Measurements from ENCODE around the gene CACYBP. TPM values are rescaled to one million over a fixed set of nuclear protein-coding genes. Genes with fewer than 3 reads are reported as not detected.
A peak's percentile ranks its signal among the peaks of the same experiment; 100 is the strongest.

Gene CACYBP, protein sequence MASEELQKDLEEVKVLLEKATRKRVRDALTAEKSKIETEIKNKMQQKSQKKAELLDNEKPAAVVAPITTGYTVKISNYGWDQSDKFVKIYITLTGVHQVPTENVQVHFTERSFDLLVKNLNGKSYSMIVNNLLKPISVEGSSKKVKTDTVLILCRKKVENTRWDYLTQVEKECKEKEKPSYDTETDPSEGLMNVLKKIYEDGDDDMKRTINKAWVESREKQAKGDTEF
- total RNA-seq (10 to 100 TPM; 82.2 to 89.8 TPM), total RNA-seq (63.6 to 159 reads per million in 2 donors)

DNA sequence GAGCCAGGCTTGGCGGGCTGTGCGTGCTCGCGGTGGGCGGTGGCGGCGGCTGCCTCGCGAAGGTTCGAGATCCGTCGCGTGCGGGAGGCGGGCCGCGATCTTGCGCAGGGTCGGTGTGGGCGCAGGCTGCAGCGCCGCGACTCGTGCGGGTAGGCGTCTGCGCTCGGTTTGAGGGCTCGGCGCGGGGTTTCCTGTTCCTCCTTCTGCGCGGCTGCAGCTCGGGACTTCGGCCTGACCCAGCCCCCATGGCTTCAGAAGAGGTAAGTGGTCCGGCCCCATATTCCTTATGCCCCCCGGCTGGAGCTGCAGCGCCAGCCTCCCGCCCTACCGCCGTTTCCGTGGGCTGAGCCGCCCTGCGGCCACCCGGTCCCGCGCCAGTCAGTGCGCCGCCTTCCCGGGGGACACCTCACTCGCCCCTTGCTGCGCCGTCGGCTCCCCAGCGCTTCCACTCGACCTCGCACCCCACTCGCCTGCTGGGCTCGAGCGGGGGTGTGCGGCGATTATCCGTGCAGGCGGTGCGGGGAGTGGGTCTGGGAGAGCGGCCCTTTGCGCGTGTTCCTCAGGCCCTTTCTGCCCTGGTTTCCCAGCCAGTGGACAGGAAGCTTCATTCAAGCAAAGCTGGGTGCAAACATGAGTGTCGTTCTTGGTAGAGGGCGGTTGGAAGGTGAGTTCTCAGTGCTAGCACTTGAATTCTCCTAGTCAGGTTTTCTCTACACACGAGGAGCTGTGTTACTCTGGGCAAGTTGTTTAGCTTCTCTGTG, at the start of gene CACYBP:
TSS of gene CACYBP (plus strand) at position 12 of the 761 bp plus-strand sequence. CDS start at position 246, 234 bp downstream.
- no peaks in the 10 kb centered on the region for H3K9me3 ChIP-seq (ENCODE audit: control insufficient read depth, low read length, poor library complexity, severe bottlenecking)
- Mint-ChIP-seq H3K27ac (no peak within 1 kb of the TSS), H3K27me3 (no peaks in the 10 kb centered on the region), H3K36me3 (ENCODE audit: low read depth) (peaks cover 3% of the 10 kb centered on the region), H3K4me1 (peaks cover 37% of the 10 kb centered on the region), H3K4me3 (no peak within 1 kb of the TSS)
- DNase-seq (no peak), ATAC-seq (peak; percentile 1)

GRCh38 chr1:174953285-174954072, 46.3 kb upstream of the CACYBP start:
- Mint-ChIP-seq H3K4me1 (peaks cover 24% of the 10 kb centered on the region), H3K27me3 (no peaks in the 10 kb centered on the region), H3K4me3 (no peak overlapping the region), H3K27ac (peak overlapping the region; percentile 74), H3K36me3 (ENCODE audit: low read depth) (peaks cover 3% of the 10 kb centered on the region)
- no peak for ATAC-seq
- DNase-seq = no peak
- H3K9me3 ChIP-seq (ENCODE audit: control insufficient read depth, low read length, poor library complexity, severe bottlenecking) = no peaks in the 10 kb centered on the region

DNA sequence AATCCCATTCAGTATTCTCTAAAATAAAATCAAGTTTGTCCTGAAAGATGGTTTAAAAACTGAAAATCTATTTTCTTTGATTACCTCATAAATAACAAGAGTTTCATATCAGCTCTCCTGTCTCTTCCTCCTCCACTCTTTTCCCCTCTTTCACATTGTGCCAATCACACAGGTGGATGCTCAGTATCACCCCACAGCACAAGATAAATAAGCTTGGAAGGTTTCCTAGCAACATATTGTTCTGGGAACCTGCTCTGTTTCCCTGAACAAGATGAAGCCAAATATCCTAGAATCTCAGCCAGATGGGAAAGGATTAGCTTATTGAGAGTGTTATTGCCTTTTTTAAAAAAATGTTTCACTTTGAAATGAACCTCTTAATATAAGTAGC, 45.7 kb upstream of the CACYBP start:
- peaks cover 3% of the 10 kb centered on the region for H3K36me3 Mint-ChIP-seq (ENCODE audit: low read depth)

DNA sequence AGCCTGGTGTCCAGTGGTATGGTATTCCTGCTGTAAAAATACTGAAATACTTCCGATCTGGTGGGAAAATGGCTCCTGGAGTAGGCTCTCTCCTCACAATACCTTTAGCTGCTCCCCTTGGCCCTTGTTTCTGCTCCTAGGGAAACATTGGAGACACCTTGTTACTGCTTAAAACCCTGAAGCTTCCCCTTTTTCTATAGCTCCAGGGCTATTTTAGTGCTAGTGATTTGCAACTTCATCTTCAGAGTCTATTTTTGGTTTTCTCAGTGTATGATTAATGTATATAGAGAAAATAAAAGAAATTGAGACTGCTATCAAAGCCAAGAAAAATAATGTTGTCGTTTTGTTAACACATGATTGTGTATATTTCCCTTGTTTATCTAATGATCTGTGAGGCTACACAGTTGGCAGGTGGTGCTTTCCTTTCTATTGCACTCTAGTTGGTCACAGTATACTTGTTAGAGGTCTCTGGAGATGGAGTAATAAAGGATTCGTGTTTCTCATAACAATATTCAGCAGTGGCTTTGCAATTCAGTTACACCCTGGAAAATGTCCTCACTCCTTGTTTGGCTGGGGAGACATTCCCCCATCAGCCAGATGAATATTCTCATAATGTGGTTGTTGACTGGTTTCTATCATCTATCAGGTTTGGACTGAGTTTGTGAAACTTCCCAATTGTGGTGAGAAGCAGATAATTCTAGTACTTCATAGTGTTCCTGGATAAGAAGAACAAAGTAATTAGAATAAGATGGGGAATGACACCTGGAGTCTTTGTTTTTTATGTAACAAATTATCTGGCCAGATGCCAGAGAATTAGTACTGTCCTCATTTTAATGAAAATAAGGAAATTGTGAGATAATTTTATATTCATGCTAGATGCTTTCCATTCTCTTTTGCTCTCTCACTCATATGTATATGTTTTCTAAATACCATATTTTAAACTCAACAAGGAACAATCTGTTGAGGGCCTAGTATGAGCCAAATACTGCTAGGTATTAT, 44.8 kb upstream of the CACYBP start:
- H3K27me3 Mint-ChIP-seq = no peaks in the 10 kb centered on the region
- DNase-seq = no peak
- peaks cover 22% of the 10 kb centered on the region for H3K4me1 Mint-ChIP-seq
- no peak overlapping the region for H3K4me3 Mint-ChIP-seq
- peaks cover 3% of the 10 kb centered on the region for H3K36me3 Mint-ChIP-seq (ENCODE audit: low read depth)
- H3K9me3 ChIP-seq (ENCODE audit: control insufficient read depth, low read length, poor library complexity, severe bottlenecking) = no peaks in the 10 kb centered on the region
- peak; percentile 20 for ATAC-seq
- H3K27ac Mint-ChIP-seq = no peak overlapping the region

More for the DNA sequence above, 45.7 kb upstream of the CACYBP start:
- DNase-seq (no peak), ATAC-seq (no peak)
- H3K9me3 ChIP-seq (ENCODE audit: control insufficient read depth, low read length, poor library complexity, severe bottlenecking) = no peaks in the 10 kb centered on the region
- Mint-ChIP-seq H3K4me1 (peaks cover 24% of the 10 kb centered on the region), H3K27me3 (no peaks in the 10 kb centered on the region), H3K4me3 (no peak overlapping the region), H3K27ac (peak overlapping the region; percentile 74)

DNA sequence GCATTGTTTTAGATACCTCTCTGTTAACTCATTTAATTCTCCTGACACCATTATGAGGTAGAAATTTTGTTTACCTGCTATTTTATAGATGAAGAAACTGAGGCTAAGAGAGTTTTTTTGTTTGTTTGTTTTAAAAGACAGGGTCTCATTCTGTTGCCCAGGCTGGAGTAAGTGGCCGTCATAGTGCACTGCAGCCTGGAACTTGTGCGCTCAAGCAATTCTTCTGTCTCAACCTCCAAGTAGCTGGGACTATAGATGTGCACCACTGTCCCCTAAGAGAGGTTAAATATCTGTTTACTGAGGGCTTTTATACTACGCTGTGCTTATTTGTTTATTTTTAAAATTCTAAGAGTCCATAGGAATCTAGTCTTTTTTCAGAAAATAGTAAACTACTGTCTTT, 43.7 kb upstream of the CACYBP start:
- no peaks in the 10 kb centered on the region for H3K27me3 Mint-ChIP-seq
- DNase-seq = no peak
- H3K4me1 Mint-ChIP-seq = peaks cover 20% of the 10 kb centered on the region
- H3K27ac Mint-ChIP-seq = no peak overlapping the region
- H3K9me3 ChIP-seq (ENCODE audit: control insufficient read depth, low read length, poor library complexity, severe bottlenecking) = no peaks in the 10 kb centered on the region
- peaks cover 3% of the 10 kb centered on the region for H3K36me3 Mint-ChIP-seq (ENCODE audit: low read depth)
- ATAC-seq = no peak
- H3K4me3 Mint-ChIP-seq = no peak overlapping the region

GRCh38 chr1:174956976-174957375, 42.8 kb upstream of the CACYBP start:
- DNase-seq (no peak), ATAC-seq (no peak)
- Mint-ChIP-seq H3K36me3 (ENCODE audit: low read depth) (peaks cover 3% of the 10 kb centered on the region), H3K27ac (peak overlapping the region; percentile 67), H3K4me1 (peaks cover 20% of the 10 kb centered on the region), H3K4me3 (no peak overlapping the region), H3K27me3 (no peaks in the 10 kb centered on the region)
- no peaks in the 10 kb centered on the region for H3K9me3 ChIP-seq (ENCODE audit: control insufficient read depth, low read length, poor library complexity, severe bottlenecking)

DNA sequence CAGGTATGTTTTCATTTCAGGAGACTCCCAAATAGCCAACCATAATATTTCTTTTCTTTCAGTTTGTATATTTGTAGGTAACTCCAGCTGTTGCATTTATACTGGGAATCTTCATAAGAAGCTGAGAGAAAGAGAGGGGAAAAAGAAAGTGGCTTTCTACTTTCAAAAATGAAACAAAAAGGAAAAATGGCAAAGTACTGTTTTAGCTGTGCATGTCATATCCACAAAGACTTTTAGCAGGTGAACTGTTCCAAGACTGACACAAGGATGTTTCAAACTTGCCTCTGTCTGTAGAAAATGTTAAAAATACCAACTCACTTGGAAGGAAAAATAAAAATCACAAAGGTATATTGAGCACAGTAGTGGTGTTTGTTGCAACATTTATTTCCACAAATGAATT, 41.9 kb upstream of the CACYBP start:
- ATAC-seq (no peak), DNase-seq (no peak)
- H3K27ac Mint-ChIP-seq = peak overlapping the region; percentile 67
- no peak overlapping the region for H3K4me3 Mint-ChIP-seq
- peaks cover 20% of the 10 kb centered on the region for H3K4me1 Mint-ChIP-seq
- H3K27me3 Mint-ChIP-seq = no peaks in the 10 kb centered on the region
- peaks cover 3% of the 10 kb centered on the region for H3K36me3 Mint-ChIP-seq (ENCODE audit: low read depth)
- H3K9me3 ChIP-seq (ENCODE audit: control insufficient read depth, low read length, poor library complexity, severe bottlenecking) = no peaks in the 10 kb centered on the region

DNA sequence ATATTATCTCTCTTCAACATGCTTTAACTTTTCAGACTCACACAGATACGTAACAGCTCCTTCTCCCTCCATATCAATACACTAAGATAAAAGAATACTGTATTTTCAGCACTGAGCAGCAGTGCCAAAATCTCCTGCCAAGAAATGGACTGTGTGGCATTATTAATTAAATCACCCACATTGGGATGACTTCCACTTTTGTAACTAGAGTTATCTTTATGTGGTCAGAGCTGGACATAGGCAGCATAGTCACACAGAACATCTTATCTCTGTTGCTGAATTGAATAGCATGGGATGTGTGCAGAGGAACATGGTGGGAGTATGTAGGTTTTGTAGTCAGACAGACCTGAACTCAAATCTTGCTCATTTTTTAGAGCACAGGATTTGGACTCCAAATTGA, 41.4 kb upstream of the CACYBP start:
- no peaks in the 10 kb centered on the region for H3K9me3 ChIP-seq (ENCODE audit: control insufficient read depth, low read length, poor library complexity, severe bottlenecking)
- Mint-ChIP-seq H3K27me3 (no peaks in the 10 kb centered on the region), H3K27ac (peak overlapping the region; percentile 67), H3K36me3 (ENCODE audit: low read depth) (peaks cover 3% of the 10 kb centered on the region), H3K4me1 (peaks cover 19% of the 10 kb centered on the region), H3K4me3 (no peak overlapping the region)
- no peak for ATAC-seq
- DNase-seq = no peak

GRCh38 chr1:174960362-174960761, 39.4 kb upstream of the CACYBP start:
- Mint-ChIP-seq H3K4me3 (no peak overlapping the region), H3K4me1 (peaks cover 28% of the 10 kb centered on the region), H3K27ac (no peak overlapping the region), H3K27me3 (no peaks in the 10 kb centered on the region), H3K36me3 (ENCODE audit: low read depth) (peaks cover 3% of the 10 kb centered on the region)
- DNase-seq (no peak), ATAC-seq (no peak)
- no peaks in the 10 kb centered on the region for H3K9me3 ChIP-seq (ENCODE audit: control insufficient read depth, low read length, poor library complexity, severe bottlenecking)

- peaks cover 36% of the 10 kb centered on the region for H3K4me1 Mint-ChIP-seq
- H3K27me3 Mint-ChIP-seq = no peaks in the 10 kb centered on the region
- no peaks in the 10 kb centered on the region for H3K9me3 ChIP-seq (ENCODE audit: control insufficient read depth, low read length, poor library complexity, severe bottlenecking)
- no peak overlapping the region for H3K4me3 Mint-ChIP-seq
- H3K36me3 Mint-ChIP-seq (ENCODE audit: low read depth) = no peaks in the 10 kb centered on the region
- ATAC-seq (no peak), DNase-seq (no peak)
- peak overlapping the region; percentile 99 for H3K27ac Mint-ChIP-seq
Measured at GRCh38 chr1:174963529-174964125, 36.1 kb upstream of the CACYBP start.

DNA sequence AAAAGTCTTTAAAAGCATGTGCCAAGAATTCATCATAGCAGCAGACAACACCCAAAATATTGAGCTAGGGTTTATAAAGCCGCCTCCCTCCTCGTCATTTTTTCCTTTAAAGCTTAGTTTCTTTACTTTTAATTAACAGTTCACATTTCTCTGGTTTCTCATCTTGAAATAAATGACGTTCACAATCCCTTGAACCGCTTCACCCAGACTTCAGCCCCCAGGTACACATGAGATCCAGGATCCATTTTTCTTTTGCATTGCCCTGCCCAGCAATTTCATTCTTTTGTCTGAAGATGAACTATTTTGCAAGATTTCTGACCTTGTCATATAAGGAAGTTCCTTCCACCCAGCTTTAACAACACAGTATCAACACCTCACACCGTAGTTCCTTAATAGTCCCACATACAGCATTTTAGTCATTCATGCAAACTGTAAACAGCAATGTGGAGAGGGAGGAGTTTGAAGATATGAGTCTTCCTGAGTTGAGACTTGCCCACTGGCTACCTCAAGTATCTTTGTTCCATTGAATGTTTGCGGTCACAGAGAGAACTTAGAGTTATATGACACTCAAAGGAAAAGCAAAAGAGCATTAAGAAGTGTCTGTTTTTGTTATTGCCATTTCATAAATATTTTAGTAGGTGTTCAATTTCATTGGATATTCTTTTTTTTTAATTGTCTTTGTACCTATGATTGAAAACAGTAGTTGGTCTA, 35.3 kb upstream of the CACYBP start:
- peak overlapping the region; percentile 85 for H3K4me3 Mint-ChIP-seq
- no peaks in the 10 kb centered on the region for H3K9me3 ChIP-seq (ENCODE audit: control insufficient read depth, low read length, poor library complexity, severe bottlenecking)
- peaks cover 44% of the 10 kb centered on the region for H3K4me1 Mint-ChIP-seq
- no peaks in the 10 kb centered on the region for H3K36me3 Mint-ChIP-seq (ENCODE audit: low read depth)
- DNase-seq = no peak
- H3K27me3 Mint-ChIP-seq = no peaks in the 10 kb centered on the region
- H3K27ac Mint-ChIP-seq = peak overlapping the region; percentile 99
- ATAC-seq = peak; percentile 61

DNA sequence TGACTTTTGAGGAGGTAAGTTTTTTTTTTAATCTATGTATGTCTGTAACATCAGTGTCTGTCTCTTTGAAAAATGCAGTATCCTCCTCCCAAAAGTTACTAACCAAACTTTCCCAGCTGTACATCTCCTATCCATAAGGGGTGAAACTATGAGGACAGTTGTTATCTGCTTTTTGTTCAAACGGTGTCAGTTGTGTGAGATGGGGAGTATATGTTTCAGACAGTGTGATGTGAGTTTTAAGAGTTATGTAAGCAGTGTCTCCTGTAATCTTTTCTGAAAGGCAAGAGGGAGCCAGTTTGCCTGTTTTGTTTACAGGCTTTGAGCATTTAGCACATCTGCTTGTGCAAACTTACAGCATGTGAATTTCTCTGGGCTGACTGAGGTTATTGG, 34.8 kb upstream of the CACYBP start:
- H3K36me3 Mint-ChIP-seq (ENCODE audit: low read depth) = peaks cover 2% of the 10 kb centered on the region
- DNase-seq (no peak), ATAC-seq (peak; percentile 52)
- peak overlapping the region; percentile 99 for H3K27ac Mint-ChIP-seq
- no peaks in the 10 kb centered on the region for H3K9me3 ChIP-seq (ENCODE audit: control insufficient read depth, low read length, poor library complexity, severe bottlenecking)
- peak overlapping the region; percentile 85 for H3K4me3 Mint-ChIP-seq
- H3K4me1 Mint-ChIP-seq = peaks cover 49% of the 10 kb centered on the region
- H3K27me3 Mint-ChIP-seq = no peaks in the 10 kb centered on the region

All from T-helper 17 cell (primary cell).